Stimulated activated naive CD8-positive, alpha-beta T cell treated with anti-CD3 and anti-CD28 coated beads, Interleukin-15, Interleukin-2, amounts not matched to agents 100 U/mL and 50 U/mL, for 24 hours (primary cell): Measurements from ENCODE around the gene RAPSN.
A peak's percentile ranks its signal among the peaks of the same experiment; 100 is the strongest.

Experiments
- ATAC-seq: fragments of 150-1000 bp; cut with Tn5 transposase; one replicate; pipeline ENCODE4 v1.10.0; 2021
- DNase-seq: peaks from one replicate; pipeline ENCODE4 v3.0.0; 2021

The RAPSN gene

DNA sequence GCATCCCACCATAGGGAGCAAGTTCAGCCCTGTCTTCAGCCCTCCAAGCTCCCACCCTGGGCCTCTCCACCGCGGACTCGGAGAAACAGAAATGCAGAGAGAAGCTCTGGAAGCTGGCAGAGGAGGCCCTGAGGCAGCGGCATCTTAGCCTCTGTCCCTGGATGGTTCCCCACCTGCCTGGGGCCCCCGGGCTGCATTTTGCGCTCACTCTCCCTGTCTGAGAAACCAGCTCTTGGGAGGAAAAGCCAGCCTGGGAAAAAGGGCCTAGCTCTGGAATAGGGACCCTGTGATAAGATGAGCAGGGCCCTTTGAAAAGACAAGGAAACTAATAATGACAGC lies 58.5 kb downstream of the RAPSN start:
- DNase-seq (no peak), ATAC-seq (no peak)

- DNase-seq (no peak), ATAC-seq (no peak)
Measured at GRCh38 chr11:47389577-47390421, 59.1 kb downstream of the RAPSN start.

DNA sequence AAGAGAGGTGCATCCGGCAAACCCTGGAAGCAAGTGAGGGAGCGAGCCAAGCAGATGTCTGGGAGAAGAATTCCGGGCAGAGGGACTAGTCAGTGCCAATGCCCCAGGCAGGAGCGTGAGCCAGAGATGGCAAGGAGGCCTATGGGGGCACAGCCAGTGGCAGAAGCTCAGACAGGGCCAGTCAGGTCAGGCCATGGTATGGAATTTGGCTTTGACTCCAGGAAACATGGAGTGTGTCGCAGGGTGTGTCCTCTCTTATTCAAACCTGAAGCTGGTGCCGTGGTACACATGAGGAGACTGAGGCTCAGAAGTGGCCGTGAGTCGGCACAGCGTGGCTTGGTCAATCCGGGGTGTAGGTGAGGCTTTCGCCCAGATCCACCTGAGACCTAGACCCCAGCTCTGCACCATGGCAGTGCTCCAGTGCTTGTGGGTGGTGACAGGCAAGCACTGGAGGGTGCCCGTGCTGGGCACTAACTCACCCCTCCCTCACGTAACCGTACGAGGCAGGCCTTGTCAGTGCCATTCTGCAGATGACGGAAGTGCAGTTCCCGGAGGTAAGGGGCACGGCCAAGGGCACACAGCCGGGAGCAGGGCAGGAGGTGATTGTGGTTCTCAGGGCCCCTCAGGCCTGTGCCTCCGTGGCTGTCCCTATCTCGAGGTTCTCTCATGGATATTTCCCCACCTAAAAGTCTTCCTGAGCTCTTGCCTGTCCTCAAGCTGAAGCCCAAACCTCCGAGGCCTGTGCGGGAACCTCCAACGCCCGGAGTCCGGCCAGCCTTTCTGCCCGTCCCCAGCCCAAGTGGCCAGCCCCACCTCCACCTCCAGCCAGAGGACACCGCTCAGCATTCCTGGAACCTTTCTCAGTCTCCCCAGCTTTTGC lies 60.0 kb downstream of the RAPSN start:
- no peak for ATAC-seq
- DNase-seq: no peak

DNA sequence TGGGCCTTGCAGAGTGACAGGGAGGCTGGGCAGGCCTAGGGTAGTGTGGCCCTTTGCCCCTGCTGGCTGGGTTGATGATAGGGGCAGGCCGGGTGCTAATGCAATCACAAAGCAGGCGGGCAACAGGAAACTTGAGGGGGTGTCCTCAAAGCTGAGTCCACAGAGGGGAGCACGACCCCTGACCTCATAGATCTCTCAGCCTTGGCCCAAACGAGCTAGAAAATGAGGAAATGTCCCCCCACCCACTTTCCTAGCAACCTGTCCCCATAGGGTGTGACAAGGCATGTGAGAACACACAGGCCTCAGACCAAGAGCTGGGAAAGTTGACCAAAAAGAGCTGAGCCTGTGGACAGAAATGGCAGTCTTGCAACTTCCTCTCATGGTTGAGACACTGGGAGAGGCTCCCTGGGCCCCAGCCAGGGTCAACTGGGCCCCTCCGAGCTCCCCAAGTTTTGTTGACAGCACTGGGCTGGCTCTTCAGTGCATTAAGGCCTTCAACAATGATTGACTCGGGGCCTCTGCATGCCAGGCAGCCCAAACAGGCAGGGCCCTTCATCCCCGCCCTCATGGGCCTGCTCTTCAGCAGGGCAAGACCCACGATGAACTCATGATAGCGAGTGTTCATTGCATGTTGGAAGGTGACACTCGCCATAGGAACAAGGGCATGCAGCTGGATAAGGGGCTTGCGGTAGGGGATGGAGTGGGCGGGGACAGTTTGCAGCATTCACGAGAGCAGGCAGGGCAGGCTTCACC lies 60.8 kb downstream of the RAPSN start:
- no peak for DNase-seq
- peak; percentile 41 for ATAC-seq
